ENCODE results near the gene CHTOP.
"Not testable (repeated sequence)": the region's sequence is repeated elsewhere in the genome, so short reads cannot be mapped to it uniquely, and the experiment has no call there.

The CHTOP gene

GRCh38 chr1:153670859-153671627 is 37.2 kb downstream of the CHTOP start, which contains the start of gene ILF2:
Gene ILF2, minus strand, starts transcription at chr1:153670993. Its CDS starts 71 bp downstream, at chr1:153670922.
- peak within 1 kb of the TSS; percentile 87 for H3K27ac Mint-ChIP-seq
- ATAC-seq (replicated peaks) (peak; percentile 95 to 96), DNase-seq (peak; percentile 95)
- H3K36me3 Mint-ChIP-seq = peaks cover 22 to 27% of the 10 kb centered on the region in 2 donors
- H3K4me1 Mint-ChIP-seq = peaks cover 12 to 28% of the 10 kb centered on the region in 2 donors
- H3K9me3 Mint-ChIP-seq = no peaks in the 10 kb centered on the region
- H3K4me3 Mint-ChIP-seq = no peak within 1 kb of the TSS
- H3K27me3 Mint-ChIP-seq = no peaks in the 10 kb centered on the region

DNA sequence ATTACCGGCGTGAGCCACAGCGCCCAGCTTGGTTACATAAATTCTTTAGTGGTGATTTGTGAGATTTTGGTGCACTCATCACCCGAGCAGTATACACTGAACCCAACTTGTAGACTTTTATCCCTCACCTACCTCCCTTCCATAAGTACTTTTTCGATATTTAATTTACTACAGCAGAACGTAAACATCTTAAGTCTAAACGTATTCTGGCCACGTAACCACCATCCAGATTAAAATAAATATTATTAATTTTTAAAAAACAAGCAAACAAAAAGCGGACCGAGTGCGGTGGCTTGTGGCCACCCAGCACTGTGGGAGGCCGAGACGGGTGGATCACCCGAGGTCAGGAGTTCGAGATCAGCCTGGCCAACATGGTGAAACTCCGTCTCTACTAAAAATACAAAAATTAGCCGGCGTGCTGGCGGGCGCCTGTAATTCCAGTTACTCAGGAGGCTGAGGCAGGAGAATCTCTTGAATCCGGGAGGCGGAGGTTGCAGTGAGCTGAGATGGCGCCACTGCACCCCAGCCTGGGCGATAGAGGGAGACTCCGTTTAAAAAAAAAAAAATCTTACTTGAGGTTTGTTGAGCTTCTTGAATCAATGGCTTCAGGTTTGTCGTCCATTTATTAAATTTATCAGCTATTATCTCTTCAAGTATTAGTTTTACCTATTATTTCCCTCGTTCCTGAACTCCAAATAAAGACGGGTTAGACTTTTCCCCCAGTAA is 37.9 kb downstream of the CHTOP start:
- H3K27ac Mint-ChIP-seq = peak overlapping the region; percentile 87
- H3K36me3 Mint-ChIP-seq = peaks cover 14 to 22% of the 10 kb centered on the region in 2 donors
- H3K4me1 Mint-ChIP-seq = peaks cover 12 to 28% of the 10 kb centered on the region in 2 donors
- ATAC-seq (replicated peaks) (peak; percentile 52 to 53), DNase-seq (peak; percentile 48)
- H3K4me3 Mint-ChIP-seq, H3K9me3 Mint-ChIP-seq, H3K27me3 Mint-ChIP-seq: not testable (repeated sequence)

GRCh38 chr1:153673511-153673910 is 39.6 kb downstream of the CHTOP start:
- ATAC-seq (replicated peaks) (no peak), DNase-seq (no peak)
- peaks cover 13 to 14% of the 10 kb centered on the region in 2 donors for H3K27me3 Mint-ChIP-seq
- no peak overlapping the region for H3K4me3 Mint-ChIP-seq
- H3K4me1 Mint-ChIP-seq = peaks cover 21 to 36% of the 10 kb centered on the region in 2 donors
- H3K9me3 Mint-ChIP-seq = no peaks in the 10 kb centered on the region
- H3K36me3 Mint-ChIP-seq = peaks cover 0 to 8% of the 10 kb centered on the region in 2 donors
- peak overlapping the region; percentile 42 for H3K27ac Mint-ChIP-seq

- Mint-ChIP-seq H3K4me1 (peaks cover 21 to 28% of the 10 kb centered on the region in 2 donors), H3K9me3 (no peaks in the 10 kb centered on the region), H3K4me3 (peak overlapping the region; percentile 73 to 85), H3K27ac (peak overlapping the region; percentile 80), H3K36me3 (peaks cover 0 to 3% of the 10 kb centered on the region in 2 donors), H3K27me3 (peaks cover 40% of the 10 kb centered on the region in 2 donors)
- ATAC-seq (replicated peaks) (peak; percentile 59 to 66), DNase-seq (peak; percentile 19)
These were observed 44.1 kb downstream of the CHTOP start for GRCh38 chr1:153677718-153678518.

GRCh38 chr1:153678519-153679336 is 44.9 kb downstream of the CHTOP start, which contains the start of gene NPR1:
Gene NPR1, plus strand, starts transcription at chr1:153678688. Its CDS starts 421 bp downstream, at chr1:153679109.
- ATAC-seq (replicated peaks) (peak; percentile 61 to 62), DNase-seq (no peak)
- no peaks in the 10 kb centered on the region for H3K9me3 Mint-ChIP-seq
- peaks cover 21 to 28% of the 10 kb centered on the region in 2 donors for H3K4me1 Mint-ChIP-seq
- peaks cover 0 to 6% of the 10 kb centered on the region in 2 donors for H3K36me3 Mint-ChIP-seq
- H3K27me3 Mint-ChIP-seq = peaks cover 40 to 43% of the 10 kb centered on the region in 2 donors
- peak within 1 kb of the TSS; percentile 80 for H3K27ac Mint-ChIP-seq
- H3K4me3 Mint-ChIP-seq = peak within 1 kb of the TSS; percentile 73 to 85

GRCh38 chr1:153679337-153680119 is 45.7 kb downstream of the CHTOP start:
- Mint-ChIP-seq H3K9me3 (no peaks in the 10 kb centered on the region), H3K4me3 (peak overlapping the region; percentile 73 to 85), H3K27ac (peak overlapping the region; percentile 1), H3K36me3 (peaks cover 0 to 6% of the 10 kb centered on the region in 2 donors), H3K4me1 (peaks cover 21 to 28% of the 10 kb centered on the region in 2 donors), H3K27me3 (peaks cover 40 to 48% of the 10 kb centered on the region in 2 donors)
- ATAC-seq (replicated peaks) (peak; percentile 50 to 63), DNase-seq (no peak)

- H3K27ac Mint-ChIP-seq = no peak overlapping the region
- H3K4me1 Mint-ChIP-seq = peaks cover 21 to 28% of the 10 kb centered on the region in 2 donors
- H3K9me3 Mint-ChIP-seq = no peaks in the 10 kb centered on the region
- ATAC-seq (replicated peaks) (no peak), DNase-seq (no peak)
- H3K27me3 Mint-ChIP-seq = peaks cover 44 to 48% of the 10 kb centered on the region in 2 donors
- peak overlapping the region; percentile 73 to 85 for H3K4me3 Mint-ChIP-seq
- H3K36me3 Mint-ChIP-seq = peaks cover 0 to 6% of the 10 kb centered on the region in 2 donors
These were observed 46.2 kb downstream of the CHTOP start for GRCh38 chr1:153680120-153680403.

DNA sequence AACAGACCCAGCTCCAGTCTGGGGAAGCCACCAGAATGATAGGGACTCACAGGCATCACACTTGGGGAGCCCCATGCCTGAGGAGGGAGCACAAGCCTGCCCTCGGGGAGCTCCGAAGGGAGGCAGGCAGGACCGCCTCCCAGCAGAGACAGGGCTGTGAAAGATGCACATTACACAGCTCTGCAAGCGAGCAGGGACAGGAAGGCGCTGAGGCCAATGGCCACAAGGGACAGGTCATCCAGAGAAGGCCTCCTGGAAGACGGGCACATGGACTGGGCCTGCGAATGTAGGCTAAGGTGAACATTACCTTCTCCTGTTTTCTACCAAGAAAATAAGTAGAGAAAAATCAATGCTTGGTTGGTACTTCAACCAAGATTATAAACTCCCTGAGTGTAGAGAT is 48.9 kb downstream of the CHTOP start:
- Mint-ChIP-seq H3K4me3 (no peak overlapping the region), H3K9me3 (no peaks in the 10 kb centered on the region), H3K4me1 (peaks cover 17 to 27% of the 10 kb centered on the region in 2 donors), H3K27ac (no peak overlapping the region), H3K27me3 (peaks cover 50 to 53% of the 10 kb centered on the region in 2 donors), H3K36me3 (peaks cover 6 to 7% of the 10 kb centered on the region in 2 donors)
- DNase-seq = no peak
- ATAC-seq (replicated peaks) = no peak

- Mint-ChIP-seq H3K36me3 (peaks cover 15% of the 10 kb centered on the region in 2 donors), H3K4me1 (peaks cover 16 to 27% of the 10 kb centered on the region in 2 donors), H3K9me3 (no peaks in the 10 kb centered on the region), H3K27ac (no peak overlapping the region), H3K27me3 (peaks cover 39 to 50% of the 10 kb centered on the region in 2 donors), H3K4me3 (no peak overlapping the region)
- DNase-seq (no peak), ATAC-seq (replicated peaks) (no peak)
These were observed 50.0 kb downstream of the CHTOP start for GRCh38 chr1:153683854-153684253.

GRCh38 chr1:153684892-153685291 is 51.0 kb downstream of the CHTOP start:
- H3K4me1 Mint-ChIP-seq = peaks cover 16 to 28% of the 10 kb centered on the region in 2 donors
- peaks cover 14 to 15% of the 10 kb centered on the region in 2 donors for H3K36me3 Mint-ChIP-seq
- no peak for DNase-seq
- peaks cover 34 to 46% of the 10 kb centered on the region in 2 donors for H3K27me3 Mint-ChIP-seq
- no peak for ATAC-seq (replicated peaks)
- no peak overlapping the region for H3K4me3 Mint-ChIP-seq
- H3K9me3 Mint-ChIP-seq = no peaks in the 10 kb centered on the region
- H3K27ac Mint-ChIP-seq = no peak overlapping the region

DNA sequence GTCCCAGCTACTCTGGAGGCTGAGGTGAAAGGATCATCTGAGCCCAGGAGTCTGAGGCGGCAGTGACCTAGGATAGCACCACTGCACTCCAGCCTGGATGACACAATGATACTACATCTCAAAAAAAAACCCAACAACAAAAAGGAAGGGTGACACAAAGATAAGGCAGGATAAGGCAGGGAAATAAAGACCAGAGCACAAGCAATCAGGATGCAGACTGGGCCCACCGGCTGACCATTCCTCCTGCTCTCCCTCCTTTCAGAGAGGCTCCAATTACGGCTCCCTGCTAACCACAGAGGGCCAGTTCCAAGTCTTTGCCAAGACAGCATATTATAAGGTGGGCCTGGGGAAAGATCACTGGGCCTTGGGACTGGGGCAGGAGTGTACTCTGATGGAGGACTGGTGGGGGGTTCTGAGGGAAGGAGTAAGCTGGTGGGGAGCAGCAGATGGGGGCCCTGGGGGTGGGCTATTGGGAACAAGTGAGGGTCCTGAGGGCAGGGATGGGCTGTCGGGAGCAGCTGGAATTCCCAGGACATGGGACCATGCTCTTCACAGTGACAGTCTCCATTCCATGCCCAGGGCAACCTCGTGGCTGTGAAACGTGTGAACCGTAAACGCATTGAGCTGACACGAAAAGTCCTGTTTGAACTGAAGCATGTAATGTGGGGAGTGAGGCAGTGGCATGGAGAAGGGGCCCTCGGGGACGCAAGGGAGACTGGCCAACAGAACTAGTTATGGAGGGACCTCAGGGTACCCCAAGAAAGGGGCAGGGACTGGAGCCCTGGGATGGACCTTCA is 51.9 kb downstream of the CHTOP start:
- DNase-seq (no peak), ATAC-seq (replicated peaks) (no peak)
- peaks cover 14 to 15% of the 10 kb centered on the region in 2 donors for H3K36me3 Mint-ChIP-seq
- H3K9me3 Mint-ChIP-seq = no peaks in the 10 kb centered on the region
- no peak overlapping the region for H3K27ac Mint-ChIP-seq
- H3K27me3 Mint-ChIP-seq = peaks cover 26 to 38% of the 10 kb centered on the region in 2 donors
- H3K4me1 Mint-ChIP-seq = peaks cover 12 to 21% of the 10 kb centered on the region in 2 donors
- H3K4me3 Mint-ChIP-seq = no peak overlapping the region

All from stimulated activated naive B cell treated with anti-CD40 and anti-IgM and Interleukin-4, amounts not matched to agents 10 μg/mL and 1 μg/mL and 100 μg/mL, for 72 hours (primary cell).